HG02610 (cell line): ENCODE results near the gene TRIM17.

Experiments used
- ATAC-seq: cut with Tn5 transposase; IDR thresholded peaks from one replicate; pipeline ENCODE4 v1.9.1; 2021; ENCODE audit warnings: mild to moderate bottlenecking, moderate library complexity; ENCODE audit not compliant: unreplicated experiment

Gene TRIM17

GRCh38 chr1:228385232-228385631 lies 31.4 kb downstream of the TRIM17 start:
- ATAC-seq = no peak

GRCh38 chr1:228383773-228384172 lies 32.9 kb downstream of the TRIM17 start:
- no peak for ATAC-seq

- no peak for ATAC-seq
Observed at GRCh38 chr1:228381356-228381755, 35.3 kb downstream of the TRIM17 start.

DNA sequence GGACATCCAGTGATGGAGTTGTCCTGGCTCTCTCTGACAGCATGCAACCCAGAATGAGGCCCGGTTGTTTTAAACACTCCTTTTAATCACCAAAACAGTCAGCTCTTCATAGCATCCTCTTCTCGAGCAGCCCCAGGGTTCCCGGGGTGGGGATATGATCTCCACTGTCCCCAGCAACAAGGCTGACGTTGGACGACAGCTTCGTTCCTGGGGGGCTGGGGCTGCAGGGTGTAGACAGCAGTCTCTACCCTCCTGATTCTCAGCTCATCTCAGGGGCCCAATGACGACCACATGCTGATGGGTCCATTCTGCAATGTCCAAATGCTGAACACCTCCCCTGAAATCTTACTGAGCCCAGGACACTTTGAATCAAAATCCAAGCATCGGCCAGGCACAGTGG lies 37.0 kb downstream of the TRIM17 start:
- no peak for ATAC-seq

DNA sequence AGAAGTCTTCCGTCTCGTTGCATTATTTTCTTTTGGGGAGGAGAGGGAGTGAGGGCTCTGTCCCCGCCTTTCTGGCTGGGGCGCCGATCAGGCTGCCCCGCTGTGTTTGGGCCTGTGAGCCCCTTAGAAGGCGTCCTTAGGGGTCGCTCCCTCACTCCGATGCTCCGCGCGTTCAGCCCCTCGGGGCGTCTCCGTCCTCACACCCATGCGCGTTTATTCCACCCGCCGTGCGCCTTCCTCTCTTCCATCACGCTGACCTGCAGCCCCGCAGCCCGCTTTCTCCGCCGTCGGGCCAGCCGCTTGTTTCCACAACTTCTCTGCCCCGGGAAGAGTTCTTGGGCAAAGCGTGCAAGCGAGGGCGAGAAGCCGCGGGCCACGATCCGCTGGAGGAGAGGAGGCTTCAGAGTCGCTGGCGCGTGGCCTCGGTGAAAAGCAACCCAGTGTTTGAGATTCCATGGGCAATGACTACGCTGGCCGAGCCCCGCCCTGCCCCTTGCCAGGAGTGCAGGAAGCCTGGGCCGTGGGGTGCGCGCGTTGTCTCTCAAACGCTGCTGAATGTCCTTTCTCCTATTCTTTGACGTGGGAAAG lies 37.7 kb downstream of the TRIM17 start:
- ATAC-seq = no peak

DNA sequence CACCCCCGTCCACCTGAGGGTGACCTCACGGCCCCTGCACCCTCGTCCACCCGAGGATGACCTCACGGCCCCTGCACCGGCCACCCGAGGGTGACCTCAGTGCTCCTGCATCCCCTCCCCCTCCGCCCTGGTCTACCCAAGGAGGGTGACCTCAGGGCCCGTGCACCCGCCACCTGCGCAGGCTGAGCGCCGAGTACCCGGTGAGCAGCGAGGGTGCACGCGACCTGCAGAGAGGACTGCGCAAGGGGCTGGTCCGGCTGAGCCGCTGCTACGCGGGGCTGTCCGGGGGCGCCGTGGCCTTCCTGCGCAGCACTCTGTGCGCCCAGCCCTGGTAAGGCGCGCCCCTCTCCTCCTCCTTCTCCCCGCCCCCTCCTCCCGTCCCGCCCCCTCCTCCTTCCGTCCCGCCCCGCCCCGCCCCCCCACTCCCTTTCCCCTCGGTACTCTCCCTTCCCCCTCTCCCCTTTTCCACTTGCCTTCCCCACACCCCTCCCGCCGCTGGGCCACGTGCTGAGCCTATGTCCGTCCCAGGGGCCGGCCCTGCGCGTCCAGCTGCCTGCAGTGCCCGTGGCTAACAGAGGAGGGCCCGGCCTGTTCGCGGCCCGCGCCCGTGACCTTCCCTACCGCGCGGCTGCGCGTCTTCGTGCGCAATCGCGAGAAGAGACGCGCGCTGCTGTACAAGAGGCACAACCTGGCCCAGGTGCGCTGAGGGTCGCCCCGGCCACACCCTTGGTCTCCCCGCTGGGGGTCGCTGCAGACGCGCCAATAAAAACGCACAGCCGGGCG lies 38.4 kb downstream of the TRIM17 start:
- ATAC-seq = no peak

DNA sequence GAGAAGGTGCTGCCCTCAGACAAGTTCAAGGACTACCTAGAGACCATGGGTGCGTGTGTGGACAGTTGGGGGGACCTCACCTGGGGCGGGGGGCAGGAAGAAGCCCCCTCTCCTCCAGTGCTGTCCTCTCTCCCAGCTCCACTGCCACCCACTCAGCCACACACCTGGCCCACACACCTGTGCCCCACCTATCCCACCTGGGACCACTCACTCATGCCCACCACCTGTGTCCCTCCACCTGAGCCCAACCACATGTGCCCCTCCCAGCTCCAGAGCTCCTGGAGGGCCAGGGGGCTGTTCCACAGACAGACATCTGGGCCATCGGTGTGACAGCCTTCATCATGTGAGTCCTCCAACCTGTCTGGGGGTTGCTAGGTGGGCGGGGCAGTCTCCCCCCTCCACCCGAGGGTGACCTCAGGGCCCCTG lies 39.0 kb downstream of the TRIM17 start:
- no peak for ATAC-seq

GRCh38 chr1:228376651-228377631 lies 39.7 kb downstream of the TRIM17 start:
- ATAC-seq = no peak

DNA sequence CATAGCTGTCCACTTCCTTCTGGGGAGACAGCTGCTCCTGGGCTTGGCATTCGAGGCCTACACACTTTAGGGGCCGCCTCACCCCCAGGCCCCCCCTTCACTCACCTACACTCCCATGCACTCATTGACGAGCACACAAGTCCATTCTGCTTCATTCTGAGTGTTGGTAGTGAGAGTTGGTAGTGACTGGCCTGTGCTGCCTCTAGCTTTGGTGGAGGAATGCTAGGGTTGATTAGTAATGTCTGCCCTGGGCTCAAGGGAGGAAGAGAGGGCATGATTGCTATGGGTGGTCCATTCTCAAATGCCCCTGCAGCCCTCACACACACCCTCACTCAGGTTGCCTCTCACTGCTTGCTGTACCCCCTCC lies 40.4 kb downstream of the TRIM17 start:
- ATAC-seq = no peak

DNA sequence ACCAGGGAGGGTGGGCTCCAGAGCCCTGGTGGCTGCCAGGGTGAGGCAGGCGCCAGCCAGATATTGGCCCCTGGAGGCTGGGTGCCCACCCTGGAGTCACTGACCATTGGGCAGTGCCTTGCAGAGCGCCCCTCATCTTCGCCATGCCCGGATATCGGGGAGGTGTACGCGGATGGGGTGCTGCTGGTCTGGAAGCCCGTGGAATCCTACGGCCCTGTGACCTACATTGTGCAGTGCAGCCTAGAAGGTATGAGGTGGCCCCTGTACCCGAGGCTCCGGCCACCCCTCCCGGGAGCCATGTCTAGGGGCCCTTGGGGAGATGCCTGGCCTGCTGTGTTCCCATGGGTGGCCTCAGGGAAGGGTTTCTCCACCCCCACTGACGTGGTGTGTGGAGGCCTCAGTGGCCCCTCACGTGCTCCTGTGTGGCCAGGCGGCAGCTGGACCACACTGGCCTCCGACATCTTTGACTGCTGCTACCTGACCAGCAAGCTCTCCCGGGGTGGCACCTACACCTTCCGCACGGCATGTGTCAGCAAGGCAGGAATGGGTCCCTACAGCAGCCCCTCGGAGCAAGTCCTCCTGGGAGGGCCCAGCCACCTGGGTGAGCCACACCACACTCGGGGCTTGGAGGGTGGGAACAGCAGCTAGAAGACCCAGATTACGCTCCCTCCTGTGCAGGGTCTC lies 40.9 kb downstream of the TRIM17 start:
- ATAC-seq = no peak

DNA sequence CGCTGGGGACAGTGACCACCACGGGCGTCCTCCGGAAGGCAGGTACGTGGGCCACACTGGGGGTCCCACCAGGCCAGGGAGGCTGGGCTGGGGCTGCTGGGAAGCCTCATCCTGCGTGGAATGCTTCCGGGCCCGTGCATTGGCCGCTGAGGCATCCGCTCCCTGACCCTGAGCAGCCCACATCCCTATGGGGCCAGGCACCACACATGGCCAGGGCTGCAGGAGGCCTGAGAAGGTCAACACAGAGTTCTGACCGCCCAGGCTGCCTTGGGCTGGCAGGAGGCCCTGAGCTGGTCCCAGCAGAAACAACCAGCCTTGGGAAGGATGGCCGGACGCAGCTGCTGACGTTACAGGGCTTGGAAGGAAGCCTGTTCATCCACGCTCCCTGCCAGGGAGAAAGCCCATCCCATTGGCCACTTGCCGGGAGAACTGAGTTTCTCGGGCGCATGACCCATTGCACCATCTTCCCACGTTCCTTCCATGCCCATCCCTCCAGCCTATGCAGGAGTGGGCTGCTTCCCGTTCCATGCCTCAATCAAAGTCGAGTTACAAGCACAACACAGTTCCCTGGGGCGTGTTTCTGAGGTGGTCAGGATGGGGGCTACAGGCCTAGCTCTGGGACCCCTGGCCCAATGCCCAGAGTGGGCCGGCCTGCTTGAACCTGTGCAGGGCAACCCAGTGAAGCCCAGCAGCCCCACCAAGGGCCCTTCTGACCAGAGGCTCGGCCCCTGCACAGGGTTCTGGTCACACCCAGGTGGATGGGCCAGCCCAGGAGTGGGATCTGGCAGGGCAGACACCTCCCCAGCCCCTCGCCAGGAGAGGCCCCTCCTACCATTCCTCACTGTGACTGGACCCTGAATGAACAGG lies 41.7 kb downstream of the TRIM17 start:
- no peak for ATAC-seq

DNA sequence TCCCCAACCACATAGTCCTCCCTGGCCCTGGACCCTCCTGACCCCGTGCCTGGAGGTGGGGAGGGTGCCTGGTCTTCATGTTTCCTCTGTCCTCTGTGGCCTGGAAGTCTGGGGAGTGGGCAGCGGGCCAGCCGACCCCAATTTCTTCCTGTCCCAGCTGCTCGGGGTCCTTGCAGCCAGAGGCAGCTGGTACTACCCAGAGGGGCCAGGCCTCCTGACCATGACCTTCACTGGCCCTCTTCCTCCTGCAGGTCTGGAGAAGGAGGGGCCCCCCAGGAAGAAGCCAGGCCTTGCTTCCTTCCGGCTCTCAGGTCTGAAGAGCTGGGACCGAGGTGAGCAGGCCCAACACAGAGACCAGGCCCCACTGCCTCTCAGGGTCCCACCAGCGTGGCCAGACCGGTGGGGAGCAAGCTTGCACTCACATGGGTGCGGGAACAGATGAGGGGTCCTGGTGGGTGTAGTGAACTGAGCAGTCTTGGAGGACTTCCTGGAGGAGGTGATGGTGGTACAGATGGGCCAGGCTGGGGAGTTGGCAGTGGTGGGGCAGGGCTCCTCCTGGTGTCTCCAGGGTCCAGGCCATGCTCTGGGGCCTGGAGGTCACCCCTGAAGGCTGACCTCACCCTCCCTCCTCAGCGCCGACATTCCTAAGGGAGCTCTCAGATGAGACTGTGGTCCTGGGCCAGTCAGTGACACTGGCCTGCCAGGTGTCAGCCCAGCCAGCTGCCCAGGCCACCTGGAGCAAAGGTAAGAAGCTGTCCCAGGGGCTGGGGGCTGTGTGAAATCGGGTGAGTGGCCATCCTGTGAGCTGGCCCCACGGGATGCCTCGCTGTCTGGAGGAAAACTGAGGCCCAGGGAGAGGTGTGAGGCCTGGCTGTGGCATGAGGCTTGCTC lies 42.7 kb downstream of the TRIM17 start:
- ATAC-seq = no peak

GRCh38 chr1:228373004-228373680 lies 43.5 kb downstream of the TRIM17 start:
- no peak for ATAC-seq

- no peak for ATAC-seq
Observed at GRCh38 chr1:228372183-228373003, 44.3 kb downstream of the TRIM17 start.

GRCh38 chr1:228371741-228372182 lies 44.9 kb downstream of the TRIM17 start:
- no peak for ATAC-seq

DNA sequence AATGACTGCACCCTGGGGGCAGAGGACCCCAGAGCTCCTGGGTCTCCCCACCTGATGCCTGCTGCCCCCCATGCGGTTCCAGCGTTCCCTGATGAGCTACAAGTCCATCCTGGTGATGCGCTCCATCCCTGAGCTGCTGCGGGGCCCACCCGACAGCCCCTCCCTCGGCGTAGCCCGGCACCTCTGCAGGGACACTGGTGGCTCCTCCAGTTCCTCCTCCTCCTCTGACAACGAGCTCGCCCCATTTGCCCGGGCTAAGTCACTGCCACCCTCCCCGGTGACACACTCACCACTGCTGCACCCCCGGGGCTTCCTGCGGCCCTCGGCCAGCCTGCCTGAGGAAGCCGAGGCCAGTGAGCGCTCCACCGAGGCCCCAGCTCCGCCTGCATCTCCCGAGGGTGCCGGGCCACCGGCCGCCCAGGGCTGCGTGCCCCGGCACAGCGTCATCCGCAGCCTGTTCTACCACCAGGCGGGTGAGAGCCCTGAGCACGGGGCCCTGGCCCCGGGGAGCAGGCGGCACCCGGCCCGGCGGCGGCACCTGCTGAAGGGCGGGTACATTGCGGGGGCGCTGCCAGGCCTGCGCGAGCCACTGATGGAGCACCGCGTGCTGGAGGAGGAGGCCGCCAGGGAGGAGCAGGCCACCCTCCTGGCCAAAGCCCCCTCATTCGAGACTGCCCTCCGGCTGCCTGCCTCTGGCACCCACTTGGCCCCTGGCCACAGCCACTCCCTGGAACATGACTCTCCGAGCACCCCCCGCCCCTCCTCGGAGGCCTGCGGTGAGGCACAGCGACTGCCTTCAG lies 45.5 kb downstream of the TRIM17 start:
- no peak for ATAC-seq
